Fibroblast of skin of back (primary cell): ENCODE data around the gene LRP2BP.
"Not testable (repeated sequence)": the region's sequence is repeated elsewhere in the genome, so short reads cannot be mapped to it uniquely, and the experiment has no call there.

Source experiments
- DNase-seq: peaks from one replicate; pipeline ENCODE4 v3.0.0-alpha.2; 2013

LRP2BP gene

DNA sequence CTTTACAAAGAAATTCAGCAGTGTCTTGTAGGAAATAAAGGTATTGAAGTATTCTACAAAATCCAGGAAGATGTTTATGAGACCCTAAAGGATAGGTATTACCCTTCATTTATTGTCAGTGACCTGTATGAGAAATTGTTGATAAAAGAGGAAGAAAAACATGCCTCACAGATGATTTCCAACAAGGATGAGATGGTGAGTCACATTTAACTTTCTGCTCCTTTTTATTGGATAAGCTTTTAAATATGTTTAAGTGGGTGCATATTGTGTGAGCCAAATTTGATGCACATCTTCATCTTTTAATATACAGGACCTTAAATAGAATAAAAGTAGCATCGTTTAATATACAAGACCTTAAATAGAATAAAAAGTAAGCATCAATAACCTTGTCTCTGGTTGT is 72.1 kb downstream of the LRP2BP start:
- peak; percentile 51 for DNase-seq

DNA sequence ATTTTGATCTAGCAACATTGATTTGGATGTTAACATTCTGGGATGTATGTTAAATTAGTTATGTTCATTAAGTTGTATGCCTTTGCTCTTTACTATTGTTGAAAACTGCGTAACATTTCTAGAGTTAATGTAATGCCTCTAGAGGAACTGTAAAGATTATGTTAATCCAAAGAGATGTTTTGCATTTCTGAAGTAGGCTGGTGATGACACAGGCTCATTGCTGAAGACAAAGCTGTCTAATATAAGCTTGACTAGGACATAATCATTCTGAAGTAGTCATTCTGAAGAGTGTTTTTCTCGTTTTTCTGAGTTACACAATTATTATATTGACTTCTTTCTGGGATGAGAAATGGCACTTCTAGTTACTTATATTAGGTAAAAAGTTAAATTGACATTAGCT is 72.9 kb downstream of the LRP2BP start:
- peak; percentile 38 for DNase-seq

DNA sequence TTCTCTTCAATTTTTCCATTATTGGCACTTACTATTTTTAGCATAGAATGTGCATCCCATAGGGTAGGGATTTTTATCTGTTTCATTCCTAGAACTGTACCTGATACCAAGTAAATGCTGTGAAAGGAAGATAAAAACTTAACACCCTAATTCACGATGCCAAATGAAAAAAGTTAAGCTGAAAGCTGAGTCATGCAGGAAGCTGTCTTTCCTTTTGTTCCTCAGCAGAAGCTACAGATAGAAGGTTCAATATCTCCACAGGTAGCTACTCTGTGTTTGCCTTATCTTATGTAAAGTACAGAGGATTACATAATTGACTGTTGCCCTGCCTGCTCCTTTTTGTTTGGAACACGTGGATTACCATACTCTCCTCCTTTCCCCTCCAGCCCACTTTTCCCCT is 77.0 kb downstream of the LRP2BP start:
- DNase-seq = no peak

DNA sequence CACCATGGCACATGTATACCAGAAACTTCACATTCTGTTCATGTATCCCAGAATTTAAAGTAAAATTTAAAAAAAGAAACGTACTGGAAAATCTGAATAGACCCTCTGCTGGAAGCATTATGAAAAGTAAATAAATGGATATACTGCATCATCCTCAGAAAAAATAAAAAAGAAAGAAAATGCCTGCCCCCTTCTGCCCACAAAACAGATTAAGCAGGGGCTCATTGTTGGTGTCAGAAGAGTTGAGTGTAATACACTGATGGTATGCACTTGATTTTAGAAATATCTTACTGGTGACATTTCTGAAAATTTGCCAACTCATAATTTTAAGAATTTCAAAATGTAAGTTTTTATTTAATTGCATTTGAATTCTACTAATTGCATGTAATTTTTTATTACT is 77.8 kb downstream of the LRP2BP start:
- DNase-seq = no peak

DNA sequence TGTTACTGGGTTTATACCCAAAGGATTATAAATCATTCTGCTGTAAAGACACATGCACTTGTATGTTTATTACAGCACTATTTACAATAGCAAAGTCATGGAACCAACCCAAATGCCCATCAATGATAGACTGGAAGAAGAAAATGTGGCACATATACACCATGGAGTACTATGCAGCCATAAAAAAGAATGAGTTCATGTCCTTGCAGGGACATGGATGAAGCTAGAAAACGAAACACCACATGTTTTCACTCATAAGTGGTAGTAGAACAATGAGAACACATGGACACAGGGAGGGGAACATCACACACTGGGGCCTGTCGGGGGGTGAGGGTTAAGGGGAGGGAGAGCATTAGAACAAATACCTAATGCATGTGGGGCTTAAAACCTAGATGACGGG is 78.3 kb downstream of the LRP2BP start:
- not testable (repeated sequence) for DNase-seq
